ENCODE results near the gene RHBDL1.

Gene RHBDL1

DNA sequence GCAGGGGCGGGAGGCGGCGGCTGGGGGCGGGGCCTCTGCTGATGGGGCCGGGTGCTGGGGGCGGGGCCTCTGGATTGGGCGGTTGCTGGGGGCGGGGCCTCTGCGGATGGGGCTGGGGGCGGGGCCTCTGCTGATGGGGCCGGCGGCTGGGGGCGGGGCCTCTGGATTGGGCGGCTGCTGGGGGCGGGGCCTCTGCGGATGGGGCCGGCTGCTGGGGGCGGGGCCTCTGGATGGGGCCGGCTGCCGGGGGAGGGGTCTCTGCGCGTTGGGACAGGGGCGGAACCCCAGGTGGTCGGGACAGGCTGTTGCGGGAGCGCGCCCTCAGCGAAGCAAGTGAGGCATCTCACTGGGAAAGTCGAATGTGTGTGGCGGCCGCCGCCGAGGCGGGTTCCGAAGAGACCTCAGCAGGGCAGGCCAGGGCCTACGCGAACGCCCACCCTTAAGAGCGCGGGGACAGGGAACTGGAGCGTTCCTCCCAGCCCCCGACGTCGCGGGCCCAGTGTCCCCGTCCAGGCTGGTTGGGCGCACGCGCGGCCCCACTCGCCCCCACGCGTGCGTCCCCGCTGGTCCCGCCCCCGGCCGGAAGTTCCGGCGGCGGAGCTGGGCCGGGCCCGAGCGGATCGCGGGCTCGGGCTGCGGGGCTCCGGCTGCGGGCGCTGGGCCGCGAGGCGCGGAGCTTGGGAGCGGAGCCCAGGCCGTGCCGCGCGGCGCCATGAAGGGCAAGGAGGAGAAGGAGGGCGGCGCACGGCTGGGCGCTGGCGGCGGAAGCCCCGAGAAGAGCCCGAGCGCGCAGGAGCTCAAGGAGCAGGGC, 4.5 kb downstream of the RHBDL1 start, which contains the start of gene STUB1 (continued):
- TF ChIP-seq, protein P1, sequence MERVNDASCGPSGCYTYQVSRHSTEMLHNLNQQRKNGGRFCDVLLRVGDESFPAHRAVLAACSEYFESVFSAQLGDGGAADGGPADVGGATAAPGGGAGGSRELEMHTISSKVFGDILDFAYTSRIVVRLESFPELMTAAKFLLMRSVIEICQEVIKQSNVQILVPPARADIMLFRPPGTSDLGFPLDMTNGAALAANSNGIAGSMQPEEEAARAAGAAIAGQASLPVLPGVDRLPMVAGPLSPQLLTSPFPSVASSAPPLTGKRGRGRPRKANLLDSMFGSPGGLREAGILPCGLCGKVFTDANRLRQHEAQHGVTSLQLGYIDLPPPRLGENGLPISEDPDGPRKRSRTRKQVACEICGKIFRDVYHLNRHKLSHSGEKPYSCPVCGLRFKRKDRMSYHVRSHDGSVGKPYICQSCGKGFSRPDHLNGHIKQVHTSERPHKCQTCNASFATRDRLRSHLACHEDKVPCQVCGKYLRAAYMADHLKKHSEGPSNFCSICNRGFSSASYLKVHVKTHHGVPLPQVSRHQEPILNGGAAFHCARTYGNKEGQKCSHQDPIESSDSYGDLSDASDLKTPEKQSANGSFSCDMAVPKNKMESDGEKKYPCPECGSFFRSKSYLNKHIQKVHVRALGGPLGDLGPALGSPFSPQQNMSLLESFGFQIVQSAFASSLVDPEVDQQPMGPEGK (tag by site-specific recombination; IDR thresholded peaks at IDR 0.05) = peak; percentile 99
- TF ChIP-seq ZNF350 (tag by site-specific recombination; IDR thresholded peaks at IDR 0.05) = no peak
- TF ChIP-seq YY2 (tag by site-specific recombination; IDR thresholded peaks at IDR 0.05) = no peak
- no peak for TF ChIP-seq ZNF548 (tag by site-specific recombination; IDR thresholded peaks at IDR 0.05)
- no peak for TF ChIP-seq SCRT1 (tag by site-specific recombination; IDR thresholded peaks at IDR 0.05; ENCODE audit: borderline replicate concordance)
- TF ChIP-seq ZNF112 (tag by site-specific recombination; IDR thresholded peaks at IDR 0.05) = no peak
- TF ChIP-seq, protein P2, sequence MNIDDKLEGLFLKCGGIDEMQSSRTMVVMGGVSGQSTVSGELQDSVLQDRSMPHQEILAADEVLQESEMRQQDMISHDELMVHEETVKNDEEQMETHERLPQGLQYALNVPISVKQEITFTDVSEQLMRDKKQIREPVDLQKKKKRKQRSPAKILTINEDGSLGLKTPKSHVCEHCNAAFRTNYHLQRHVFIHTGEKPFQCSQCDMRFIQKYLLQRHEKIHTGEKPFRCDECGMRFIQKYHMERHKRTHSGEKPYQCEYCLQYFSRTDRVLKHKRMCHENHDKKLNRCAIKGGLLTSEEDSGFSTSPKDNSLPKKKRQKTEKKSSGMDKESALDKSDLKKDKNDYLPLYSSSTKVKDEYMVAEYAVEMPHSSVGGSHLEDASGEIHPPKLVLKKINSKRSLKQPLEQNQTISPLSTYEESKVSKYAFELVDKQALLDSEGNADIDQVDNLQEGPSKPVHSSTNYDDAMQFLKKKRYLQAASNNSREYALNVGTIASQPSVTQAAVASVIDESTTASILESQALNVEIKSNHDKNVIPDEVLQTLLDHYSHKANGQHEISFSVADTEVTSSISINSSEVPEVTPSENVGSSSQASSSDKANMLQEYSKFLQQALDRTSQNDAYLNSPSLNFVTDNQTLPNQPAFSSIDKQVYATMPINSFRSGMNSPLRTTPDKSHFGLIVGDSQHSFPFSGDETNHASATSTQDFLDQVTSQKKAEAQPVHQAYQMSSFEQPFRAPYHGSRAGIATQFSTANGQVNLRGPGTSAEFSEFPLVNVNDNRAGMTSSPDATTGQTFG (tag by site-specific recombination; IDR thresholded peaks at IDR 0.05; ENCODE audit: borderline replicate concordance) = no peak
- no peak for TF ChIP-seq ZNF146 (tag by site-specific recombination; IDR thresholded peaks at IDR 0.05)
- TF ChIP-seq ZNF302 (tag by site-specific recombination; IDR thresholded peaks at IDR 0.05; ENCODE audit: low read depth) = no peak
- no peak for TF ChIP-seq IKZF3 (tag by site-specific recombination; IDR thresholded peaks at IDR 0.05)
- no peak for TF ChIP-seq ZNF223 (tag by site-specific recombination; IDR thresholded peaks at IDR 0.05)
- no peak for TF ChIP-seq OSR2 (tag by site-specific recombination; IDR thresholded peaks at IDR 0.05)
- TF ChIP-seq ZNF140 (tag by site-specific recombination; IDR thresholded peaks at IDR 0.05) = no peak
- TF ChIP-seq ZNF560 (tag by site-specific recombination; IDR thresholded peaks at IDR 0.05; ENCODE audit: borderline replicate concordance) = no peak
- peak; percentile 89 for TF ChIP-seq ZFHX2 (tag by site-specific recombination; conservative IDR thresholded peaks at IDR 0.05)
- no peak for TF ChIP-seq SCRT2 (tag by site-specific recombination; IDR thresholded peaks at IDR 0.05)
- no peak for TF ChIP-seq OVOL3 (tag by site-specific recombination; IDR thresholded peaks at IDR 0.05)
- TF ChIP-seq ZNF843 (tag by site-specific recombination; IDR thresholded peaks at IDR 0.05) = peak; percentile 67
- TF ChIP-seq ZNF785 (tag by site-specific recombination; IDR thresholded peaks at IDR 0.05) = no peak
- TF ChIP-seq ZNF175 (tag by site-specific recombination; IDR thresholded peaks at IDR 0.05) = no peak
- TF ChIP-seq ZNF157 (tag by site-specific recombination; IDR thresholded peaks at IDR 0.05) = no peak
- TF ChIP-seq ZNF248 (tag by site-specific recombination; IDR thresholded peaks at IDR 0.05) = no peak
- TF ChIP-seq, protein P3, sequence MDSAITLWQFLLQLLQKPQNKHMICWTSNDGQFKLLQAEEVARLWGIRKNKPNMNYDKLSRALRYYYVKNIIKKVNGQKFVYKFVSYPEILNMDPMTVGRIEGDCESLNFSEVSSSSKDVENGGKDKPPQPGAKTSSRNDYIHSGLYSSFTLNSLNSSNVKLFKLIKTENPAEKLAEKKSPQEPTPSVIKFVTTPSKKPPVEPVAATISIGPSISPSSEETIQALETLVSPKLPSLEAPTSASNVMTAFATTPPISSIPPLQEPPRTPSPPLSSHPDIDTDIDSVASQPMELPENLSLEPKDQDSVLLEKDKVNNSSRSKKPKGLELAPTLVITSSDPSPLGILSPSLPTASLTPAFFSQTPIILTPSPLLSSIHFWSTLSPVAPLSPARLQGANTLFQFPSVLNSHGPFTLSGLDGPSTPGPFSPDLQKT (IDR thresholded peaks at IDR 0.05; ENCODE audit: borderline replicate concordance, low read depth, low read length) = peak; percentile 49; the same call in 1 of the 2 replicates
- peak; percentile 72 for TF ChIP-seq KLF9 (tag by site-specific recombination; IDR thresholded peaks at IDR 0.05; ENCODE audit: low read depth)
- no peak for TF ChIP-seq GFI1B (tag by site-specific recombination; IDR thresholded peaks at IDR 0.05)
- no peak for TF ChIP-seq ZNF707 (tag by site-specific recombination; IDR thresholded peaks at IDR 0.05)
- no peak for TF ChIP-seq ZFP41 (tag by site-specific recombination; IDR thresholded peaks at IDR 0.05; ENCODE audit: borderline replicate concordance)
- TF ChIP-seq ZNF596 (tag by site-specific recombination; IDR thresholded peaks at IDR 0.05) = no peak
- no peak for TF ChIP-seq ZNF416 (tag by site-specific recombination; IDR thresholded peaks at IDR 0.05)
- no peak; the same call in 1 of the 2 replicates for TF ChIP-seq ZBTB1 (tag by site-specific recombination; IDR thresholded peaks at IDR 0.05)
- peak; percentile 93 for TF ChIP-seq ZNF561 (tag by site-specific recombination; IDR thresholded peaks at IDR 0.05; ENCODE audit: borderline replicate concordance)
- TF ChIP-seq ZNF311 (tag by site-specific recombination; IDR thresholded peaks at IDR 0.05; ENCODE audit: borderline replicate concordance) = no peak
- peak; percentile 62; the same call in 1 of the 2 replicates for TF ChIP-seq ZNF610 (tag by site-specific recombination; IDR thresholded peaks at IDR 0.05; ENCODE audit: borderline replicate concordance)
- TF ChIP-seq ZNF24 (tag by site-specific recombination; IDR thresholded peaks at IDR 0.05) = no peak
- TF ChIP-seq ZNF391 (tag by site-specific recombination; IDR thresholded peaks at IDR 0.05; ENCODE audit: borderline replicate concordance, low read depth) = peak; percentile 71; the same call in 1 of the 2 replicates
- TF ChIP-seq ZNF19 (tag by site-specific recombination; IDR thresholded peaks at IDR 0.05; ENCODE audit: low read depth) = no peak
- no peak for TF ChIP-seq RBAK (tag by site-specific recombination; IDR thresholded peaks at IDR 0.05)
- TF ChIP-seq REPIN1 (tag by site-specific recombination; IDR thresholded peaks at IDR 0.05; ENCODE audit: low read depth) = no peak
